Epithelial cell of esophagus (primary cell): ENCODE results near the gene RASL11B.

Experiments
- DNase-seq: peaks from one replicate; pipeline ENCODE4 v3.0.0; 2010; ENCODE audit warnings: low read depth
- H3K4me3 ChIP-seq: 2 replicates; pipeline ENCODE4 v1.5.1; 2011; ENCODE audit warnings: mild to moderate bottlenecking, low read length, control low read depth
- CTCF ChIP-seq: IDR thresholded peaks from 2 replicates; pipeline ENCODE4 v1.5.1; 2011; ENCODE audit warnings: low read depth, mild to moderate bottlenecking, low read length, control low read depth, inconsistent platforms; ENCODE audit not compliant: insufficient read depth; ENCODE audit errors: missing control alignments

The RASL11B gene

GRCh38 chr4:52861879-52862616 lies at the start of gene RASL11B:
RASL11B (plus strand) TSS chr4:52862317; CDS start chr4:52862508, 191 bp downstream.
- TF ChIP-seq CTCF, result no peak
- peak; percentile 84 for DNase-seq
- peak within 1 kb of the TSS; percentile 53 for H3K4me3 ChIP-seq

- no peak for DNase-seq
- TF ChIP-seq CTCF, result no peak
- no peak overlapping the region for H3K4me3 ChIP-seq
Observed at GRCh38 chr4:52813546-52813945, 48.6 kb upstream of the RASL11B start.

- H3K4me3 ChIP-seq, result no peak overlapping the region
- TF ChIP-seq CTCF, result no peak
- DNase-seq, result no peak
Observed at GRCh38 chr4:52822583-52822971, 39.5 kb upstream of the RASL11B start.

GRCh38 chr4:52822972-52823701 lies 39.0 kb upstream of the RASL11B start:
- H3K4me3 ChIP-seq, result no peak overlapping the region
- TF ChIP-seq CTCF, result no peak
- DNase-seq, result peak; percentile 91

GRCh38 chr4:52823702-52824092 lies 38.4 kb upstream of the RASL11B start:
- no peak overlapping the region for H3K4me3 ChIP-seq
- DNase-seq, result no peak
- no peak for TF ChIP-seq CTCF

GRCh38 chr4:52824270-52824602 lies 37.9 kb upstream of the RASL11B start:
- no peak for TF ChIP-seq CTCF
- no peak overlapping the region for H3K4me3 ChIP-seq
- no peak for DNase-seq
